DMS153 treated with DMSO at 0.1 percent for 48 hours (cell line): ENCODE measurements around the gene AFDN.

Experiments
- DNase-seq: peaks from one replicate; lab custom pipeline; 2025; ENCODE audit not compliant: unreplicated experiment; lab: John Stamatoyannopoulos, UW

The AFDN gene

DNA sequence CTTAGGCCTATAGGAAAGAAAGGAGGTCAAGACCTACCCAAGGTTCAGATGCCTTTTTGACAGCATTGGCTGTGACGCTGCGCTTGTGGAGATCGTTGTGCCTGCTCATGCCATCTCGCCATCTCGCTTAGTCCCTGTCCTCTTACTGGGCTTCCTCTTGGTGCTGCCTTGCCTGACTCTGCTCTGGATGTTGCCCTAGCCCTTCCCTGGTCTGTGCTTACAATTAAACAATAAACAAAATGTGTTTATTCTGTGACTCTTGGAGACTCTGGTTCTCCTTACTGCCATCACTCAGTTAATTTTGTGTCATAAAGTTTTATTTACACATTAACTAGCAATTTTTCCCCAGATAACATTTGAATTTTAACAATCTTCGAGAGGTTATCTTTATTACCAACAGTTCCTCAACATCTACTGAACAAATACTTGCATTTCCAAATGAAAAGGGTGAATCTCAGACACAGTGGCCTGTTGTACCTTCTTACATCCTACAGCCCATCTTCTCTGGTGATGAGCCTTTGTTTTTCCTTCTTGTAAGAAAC lies 11.6 kb downstream of the AFDN start:
- DNase-seq = no peak

- DNase-seq = no peak
These were observed 12.6 kb downstream of the AFDN start for GRCh38 chr6:167839343-167839742.

DNA sequence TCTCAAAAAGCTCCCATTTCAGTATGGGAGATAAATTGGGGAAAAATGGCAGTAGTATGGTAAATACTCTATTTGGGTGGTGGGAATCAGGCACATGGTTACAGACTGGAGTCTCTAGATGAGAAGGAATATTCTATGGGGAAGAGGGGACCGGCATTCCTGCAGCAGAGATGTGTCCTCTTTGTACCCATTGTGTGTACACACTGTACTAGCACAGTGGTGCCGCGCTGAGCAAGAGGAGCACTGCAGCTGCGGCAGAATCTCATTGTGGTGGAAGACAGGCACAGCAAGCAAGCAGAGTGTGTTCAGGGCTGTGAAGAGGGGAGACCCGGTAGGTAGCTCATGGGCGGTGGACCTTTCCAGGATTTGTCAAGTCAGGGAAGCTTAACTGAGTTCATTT lies 13.0 kb downstream of the AFDN start:
- DNase-seq = no peak

DNA sequence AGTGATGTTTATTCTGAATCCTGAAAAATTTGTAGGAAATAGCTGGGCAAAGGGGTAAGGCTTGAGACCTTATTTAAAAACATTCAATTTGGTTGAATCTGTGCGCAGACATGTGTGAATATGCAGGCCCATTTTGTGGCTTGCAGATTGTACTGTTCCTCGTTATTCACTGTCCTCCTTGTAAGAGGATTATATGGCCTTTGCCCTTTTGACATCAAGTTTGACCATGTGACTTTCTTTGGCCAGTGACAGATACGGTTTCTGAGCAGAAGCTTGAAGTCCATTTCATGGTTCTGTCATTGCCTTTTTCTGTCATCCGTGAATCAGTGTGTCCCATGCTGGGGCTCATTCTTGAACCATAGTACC lies 13.4 kb downstream of the AFDN start:
- no peak for DNase-seq

- no peak for DNase-seq
These were observed 13.9 kb downstream of the AFDN start for GRCh38 chr6:167840526-167841179.

DNA sequence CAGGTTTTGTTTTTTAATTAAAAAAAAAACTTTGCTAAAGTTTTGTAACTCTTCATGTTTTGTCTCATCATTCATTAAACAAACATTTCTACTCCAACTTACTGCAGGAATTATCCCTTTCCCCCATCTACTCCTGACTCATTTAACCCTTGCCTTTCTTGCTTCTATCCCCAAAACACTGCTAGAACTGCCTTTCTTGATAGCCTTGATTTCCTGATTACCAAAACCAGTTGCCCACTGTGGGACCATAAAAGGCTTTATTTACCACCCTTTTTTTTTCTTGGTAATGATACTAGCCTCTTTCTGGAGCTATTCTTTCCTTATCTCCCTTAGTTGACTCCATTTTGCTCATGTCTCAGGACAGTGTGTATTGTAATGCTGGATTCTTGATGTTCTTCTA lies 15.3 kb downstream of the AFDN start:
- DNase-seq = no peak

- no peak for DNase-seq
These were observed 15.7 kb downstream of the AFDN start for GRCh38 chr6:167842457-167842856.

DNA sequence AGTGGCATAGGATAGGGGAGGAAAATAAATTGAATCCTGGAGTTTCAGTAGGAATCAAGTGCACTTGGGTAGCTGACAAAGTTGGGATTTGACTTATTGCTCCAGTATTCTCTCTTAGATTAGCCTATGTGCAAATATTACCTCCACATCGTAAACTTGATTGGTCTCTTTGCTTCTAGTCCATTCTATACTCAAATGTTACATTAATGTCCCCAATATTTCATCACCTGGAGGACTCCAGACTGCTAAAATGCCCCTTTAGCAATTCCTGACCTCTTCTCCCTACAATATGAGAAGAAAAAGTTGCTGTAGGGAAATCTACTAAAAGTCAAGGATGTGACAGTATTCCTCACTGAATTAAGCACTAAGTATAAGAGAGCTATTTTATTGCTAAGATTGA lies 16.3 kb downstream of the AFDN start:
- no peak for DNase-seq

DNA sequence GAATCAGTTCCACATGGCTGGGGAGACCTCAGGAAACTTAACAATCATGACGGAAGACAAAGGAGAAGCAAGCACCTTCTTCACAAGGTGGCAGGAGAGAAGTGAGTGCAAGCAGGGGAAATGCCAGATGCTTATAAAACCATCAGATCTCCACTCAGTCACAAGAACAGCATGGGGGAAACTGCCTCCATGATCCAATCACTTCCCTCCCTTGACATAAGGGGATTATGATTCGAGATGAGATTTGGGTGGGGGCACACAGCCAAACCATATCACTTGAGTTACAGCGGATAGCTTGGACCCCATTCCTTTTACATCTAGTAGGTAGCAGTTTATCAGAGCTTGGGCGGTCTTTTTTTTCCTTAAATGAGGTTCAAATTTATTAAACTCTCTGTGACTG lies 19.1 kb downstream of the AFDN start:
- DNase-seq = no peak

DNA sequence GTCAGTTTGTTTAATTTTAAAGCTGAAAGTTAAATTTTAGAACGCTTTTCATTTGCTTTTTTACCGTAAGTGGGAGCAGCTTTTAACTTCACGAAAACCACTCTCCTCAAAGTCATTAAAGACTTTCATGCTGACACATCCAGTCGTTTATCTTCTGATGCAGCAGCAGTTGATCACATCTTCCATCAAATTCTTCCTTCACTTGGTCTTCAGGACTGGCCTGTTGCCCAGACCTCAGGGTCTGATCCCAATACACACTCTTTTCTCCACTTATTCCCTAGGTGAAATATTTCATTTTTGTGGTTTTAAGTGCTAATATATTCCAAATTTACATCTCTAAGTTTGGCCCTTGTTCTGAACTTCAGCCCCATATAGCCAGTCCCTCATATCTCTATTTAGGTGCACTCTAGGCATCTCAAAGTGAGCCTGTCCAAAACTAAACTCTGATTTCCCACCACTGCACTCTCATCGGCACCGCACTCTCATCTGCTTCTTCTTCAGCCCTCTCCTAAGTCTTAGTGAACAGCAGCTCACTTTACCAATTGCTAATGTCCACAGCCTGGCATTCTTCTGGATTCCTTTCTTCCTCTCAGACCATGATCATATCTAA lies 20.4 kb downstream of the AFDN start:
- DNase-seq = no peak

- DNase-seq = no peak
These were observed 21.2 kb downstream of the AFDN start for GRCh38 chr6:167847936-167848335.

DNA sequence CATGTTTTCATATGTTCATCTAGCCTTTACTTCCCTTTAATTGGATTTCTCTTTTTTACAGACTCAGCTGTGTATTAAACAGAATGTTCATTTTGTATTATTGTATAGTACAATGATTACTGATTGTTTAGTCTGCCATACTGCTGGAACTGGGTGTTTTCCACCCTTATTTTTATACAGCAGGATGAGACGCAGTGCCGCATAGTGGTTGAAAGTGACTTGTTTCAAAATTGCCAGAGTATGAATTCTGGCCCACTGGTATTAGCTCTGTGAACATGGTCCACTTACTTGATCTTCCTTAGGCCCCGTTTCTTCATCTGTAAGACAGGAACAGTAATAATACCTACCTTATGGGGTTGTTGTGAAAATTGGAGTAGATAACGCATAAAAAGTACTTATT lies 22.1 kb downstream of the AFDN start:
- no peak for DNase-seq

DNA sequence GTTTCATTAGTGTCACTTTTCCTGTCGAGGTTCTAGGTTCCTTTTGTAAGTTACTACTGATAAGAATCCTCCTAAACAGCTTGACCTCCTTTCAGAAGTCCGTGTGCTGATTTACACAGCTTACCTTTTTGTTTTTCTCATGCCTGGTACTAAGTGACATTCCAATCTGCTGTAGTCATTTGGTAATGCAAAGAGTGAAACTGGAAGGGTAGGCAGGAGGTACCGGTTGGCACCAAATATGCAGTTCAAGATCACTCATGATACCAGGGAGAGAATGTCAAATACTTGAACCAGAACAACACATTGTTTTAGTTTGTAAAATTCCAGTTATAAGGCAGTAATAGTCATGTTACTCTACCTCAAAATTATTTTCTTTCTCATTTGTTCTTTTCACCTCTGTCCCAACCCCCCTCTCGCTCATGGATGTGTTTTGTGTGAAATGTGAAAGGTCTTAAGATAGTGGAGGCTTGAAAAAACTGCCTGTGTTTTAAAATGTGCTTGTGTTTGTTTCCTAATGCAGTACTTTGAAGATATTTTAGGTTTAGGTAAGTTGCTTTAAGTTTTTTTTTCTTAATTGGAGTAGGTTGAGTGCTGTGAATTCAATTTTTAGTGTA lies 23.2 kb downstream of the AFDN start:
- no peak for DNase-seq

GRCh38 chr6:167850782-167851181 lies 24.1 kb downstream of the AFDN start:
- no peak for DNase-seq

DNA sequence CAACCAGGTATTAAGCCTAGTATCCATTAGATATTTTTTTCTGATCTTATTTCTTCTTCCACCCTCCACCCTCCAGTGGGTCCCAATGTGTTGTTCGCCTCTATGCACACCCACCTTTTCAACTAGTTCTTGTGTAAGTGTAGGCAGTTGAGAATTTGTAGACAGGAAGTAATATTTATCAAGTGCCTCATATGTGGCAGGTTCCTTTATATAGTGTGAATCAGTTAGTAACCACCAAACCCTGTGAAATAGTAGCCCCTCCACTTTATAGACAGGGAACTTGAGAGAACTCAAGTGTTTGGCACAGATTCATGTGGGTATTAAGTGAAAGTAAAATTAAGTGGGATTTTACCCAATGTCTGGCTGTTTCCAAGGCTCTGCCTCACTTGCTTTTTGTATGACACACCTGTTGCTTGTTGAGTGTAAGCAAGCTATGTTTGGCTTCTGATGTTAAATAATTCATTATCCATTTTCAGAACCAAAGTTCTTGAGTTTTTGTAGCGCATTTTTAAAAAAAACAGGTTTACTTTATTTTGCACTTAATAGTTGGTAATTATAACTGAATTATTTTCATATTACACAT lies 24.8 kb downstream of the AFDN start:
- peak; percentile 22 for DNase-seq

GRCh38 chr6:167855825-167856425 lies 29.2 kb downstream of the AFDN start:
- no peak for DNase-seq

GRCh38 chr6:167856474-167856873 lies 29.8 kb downstream of the AFDN start:
- no peak for DNase-seq

DNA sequence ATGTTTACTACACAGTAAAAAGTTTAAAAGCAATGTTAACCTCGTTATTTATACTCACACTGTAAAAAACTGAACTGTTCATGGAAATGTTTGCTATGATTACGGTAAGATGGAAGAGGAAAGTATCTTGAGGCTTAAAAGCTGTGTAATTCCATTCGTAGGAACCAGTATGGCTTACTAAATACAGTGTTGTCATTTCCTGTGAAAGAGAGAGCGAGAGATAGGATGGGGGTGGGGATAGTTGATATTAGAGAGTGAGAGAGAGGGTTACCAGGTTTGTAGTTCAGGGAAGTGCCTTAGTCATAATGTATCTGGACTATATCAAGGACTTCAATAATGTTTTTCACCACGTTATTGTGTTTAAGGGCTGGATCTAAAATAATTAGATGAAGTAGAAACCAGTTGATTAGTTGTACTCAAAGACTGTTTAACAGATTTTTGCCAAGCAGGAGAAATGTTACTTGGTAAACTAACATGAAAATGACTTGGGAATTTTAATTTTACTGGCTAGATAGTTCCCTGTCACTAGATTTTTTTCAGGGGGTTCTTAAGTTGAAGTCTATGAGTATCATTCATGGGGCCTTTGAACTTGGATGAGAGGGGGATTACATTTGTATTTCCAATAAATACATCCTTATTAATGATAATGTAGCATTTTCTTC lies 30.4 kb downstream of the AFDN start:
- DNase-seq = no peak

DNA sequence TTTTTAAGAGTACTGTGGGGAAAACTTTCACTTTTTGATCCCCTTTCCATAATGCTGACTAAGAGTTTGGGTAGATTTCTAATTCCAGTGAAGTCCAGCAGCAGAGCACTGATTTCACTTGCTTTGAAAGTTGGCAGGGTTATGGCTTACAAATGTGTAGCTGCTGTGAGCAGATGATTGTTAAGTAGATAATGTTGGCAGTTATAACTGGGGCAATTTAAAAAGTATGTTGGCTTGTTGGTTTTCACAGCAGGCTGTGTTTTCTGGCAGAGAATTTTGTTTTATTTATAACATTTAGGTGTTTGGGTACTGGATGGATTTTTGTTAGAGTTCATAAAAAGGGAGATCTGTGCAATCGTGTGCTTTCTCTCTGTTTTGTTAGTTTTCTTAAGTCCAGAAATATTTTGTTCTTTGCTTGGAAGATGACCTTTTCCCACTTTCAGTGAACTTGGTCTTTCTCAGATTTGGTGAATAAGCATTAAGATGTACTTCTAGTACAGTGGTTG lies 31.4 kb downstream of the AFDN start:
- no peak for DNase-seq

GRCh38 chr6:167858842-167859664 lies 32.3 kb downstream of the AFDN start:
- DNase-seq = no peak
